ENCODE results near the gene MAU2. TPM values are rescaled to one million over a fixed set of nuclear protein-coding genes. Genes with fewer than 3 reads are reported as not detected.
"Not testable (repeated sequence)": the region's sequence is repeated elsewhere in the genome, so short reads cannot be mapped to it uniquely, and the experiment has no call there.

The MAU2 gene
- polyA plus RNA-seq, 4 donors: 37.2 to 82.5 (median 49.6) TPM

- DNase-seq (ENCODE audit: low read depth in 4 of 4, low spot score in 3 of 4): no peak
Observed at GRCh38 chr19:19343762-19344161, 23.1 kb downstream of the MAU2 start.

- no peak for DNase-seq (ENCODE audit: low read depth in 4 of 4, low spot score in 3 of 4)
Observed at GRCh38 chr19:19345232-19345631, 24.6 kb downstream of the MAU2 start.

GRCh38 chr19:19345970-19346369, 25.3 kb downstream of the MAU2 start:
- no peak for DNase-seq (ENCODE audit: low read depth in 4 of 4, low spot score in 3 of 4)

- no peak for DNase-seq (ENCODE audit: low read depth in 4 of 4, low spot score in 3 of 4)
Observed at GRCh38 chr19:19347401-19348110, 26.9 kb downstream of the MAU2 start.

- no peak for DNase-seq (ENCODE audit: low read depth in 4 of 4, low spot score in 3 of 4)
Observed at GRCh38 chr19:19348266-19348665, 27.6 kb downstream of the MAU2 start.

- DNase-seq (ENCODE audit: low read depth in 4 of 4, low spot score in 3 of 4): no peak
Observed at GRCh38 chr19:19349365-19349764, 28.7 kb downstream of the MAU2 start.

- DNase-seq (ENCODE audit: low read depth in 4 of 4, low spot score in 3 of 4): not testable (repeated sequence)
Observed at GRCh38 chr19:19350756-19351155, 30.1 kb downstream of the MAU2 start.

GRCh38 chr19:19352823-19353222, 32.2 kb downstream of the MAU2 start:
- no peak for DNase-seq (ENCODE audit: low read depth in 4 of 4, low spot score in 3 of 4)

- DNase-seq (ENCODE audit: low read depth in 4 of 4, low spot score in 3 of 4): no peak
Observed at GRCh38 chr19:19354007-19354406, 33.4 kb downstream of the MAU2 start.

- DNase-seq (ENCODE audit: low read depth in 4 of 4, low spot score in 3 of 4): no peak
Observed at GRCh38 chr19:19354932-19355331, 34.3 kb downstream of the MAU2 start.

- DNase-seq (ENCODE audit: low read depth in 4 of 4, low spot score in 3 of 4): no peak
Observed at GRCh38 chr19:19355606-19356139, 35.0 kb downstream of the MAU2 start.

GRCh38 chr19:19356500-19356899, 35.9 kb downstream of the MAU2 start:
- no peak for DNase-seq (ENCODE audit: low read depth in 4 of 4, low spot score in 3 of 4)

GRCh38 chr19:19356901-19357566, 36.4 kb downstream of the MAU2 start:
- no peak for DNase-seq (ENCODE audit: low read depth in 4 of 4, low spot score in 3 of 4)

GRCh38 chr19:19361075-19361594, 40.5 kb downstream of the MAU2 start:
- DNase-seq (ENCODE audit: low read depth in 4 of 4, low spot score in 3 of 4): peak in 3 of 4 donors; percentile 53 to 63 (median 62)

- DNase-seq (ENCODE audit: low read depth in 4 of 4, low spot score in 3 of 4): no peak
Observed at GRCh38 chr19:19362075-19362474, 41.4 kb downstream of the MAU2 start.

GRCh38 chr19:19366434-19367396, 46.1 kb downstream of the MAU2 start:
- no peak for DNase-seq (ENCODE audit: low read depth in 4 of 4, low spot score in 3 of 4)

- DNase-seq (ENCODE audit: low read depth in 4 of 4, low spot score in 3 of 4): no peak
Observed at GRCh38 chr19:19368087-19368486, 47.5 kb downstream of the MAU2 start.

GRCh38 chr19:19371059-19371458, 50.4 kb downstream of the MAU2 start:
- DNase-seq (ENCODE audit: low read depth in 4 of 4, low spot score in 3 of 4): no peak

GRCh38 chr19:19372656-19373416, 52.2 kb downstream of the MAU2 start:
- DNase-seq (ENCODE audit: low read depth in 4 of 4, low spot score in 3 of 4): no peak

GRCh38 chr19:19379527-19379926, 58.9 kb downstream of the MAU2 start:
- DNase-seq (ENCODE audit: low read depth in 4 of 4, low spot score in 3 of 4): no peak
